Left hindlimb (tissue), 1 donor: ENCODE data around the gene RAB3D.
A peak's percentile ranks its signal among the peaks of the same experiment; 100 is the strongest.
"Not testable (repeated sequence)": the region's sequence is repeated elsewhere in the genome, so short reads cannot be mapped to it uniquely, and the experiment has no call there.

Experiments
- DNase-seq: peaks from one replicate; pipeline ENCODE4 v3.0.0-alpha.2; 2018

The RAB3D gene

DNA sequence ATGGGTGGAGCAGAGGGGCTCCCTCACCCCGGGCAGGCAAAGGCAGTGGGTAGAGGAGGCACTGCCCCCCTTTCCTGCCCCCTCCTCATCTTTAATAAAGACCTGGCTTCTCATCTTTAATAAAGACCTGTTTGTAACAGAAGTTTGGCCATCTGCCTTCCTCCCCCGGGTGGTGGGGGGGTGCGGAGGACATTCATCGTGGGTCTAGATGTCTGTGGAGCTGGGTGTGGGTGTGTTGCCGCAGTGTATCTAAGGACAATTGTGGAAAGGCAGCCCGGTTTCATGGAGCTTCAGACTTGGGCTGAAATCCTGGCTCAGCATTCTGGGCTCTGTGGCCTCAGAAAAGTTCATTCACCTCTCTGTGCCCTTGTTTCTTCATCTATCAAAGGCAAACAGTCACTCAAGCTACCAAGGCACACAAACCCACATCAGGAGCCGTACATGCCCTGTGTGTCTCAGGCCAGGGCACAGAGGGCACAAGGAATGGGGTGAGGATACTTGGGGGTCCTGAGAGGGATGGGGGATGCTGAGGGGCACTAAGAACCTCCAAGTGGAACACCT, 26.2 kb upstream of the RAB3D start:
- no peak for DNase-seq

DNA sequence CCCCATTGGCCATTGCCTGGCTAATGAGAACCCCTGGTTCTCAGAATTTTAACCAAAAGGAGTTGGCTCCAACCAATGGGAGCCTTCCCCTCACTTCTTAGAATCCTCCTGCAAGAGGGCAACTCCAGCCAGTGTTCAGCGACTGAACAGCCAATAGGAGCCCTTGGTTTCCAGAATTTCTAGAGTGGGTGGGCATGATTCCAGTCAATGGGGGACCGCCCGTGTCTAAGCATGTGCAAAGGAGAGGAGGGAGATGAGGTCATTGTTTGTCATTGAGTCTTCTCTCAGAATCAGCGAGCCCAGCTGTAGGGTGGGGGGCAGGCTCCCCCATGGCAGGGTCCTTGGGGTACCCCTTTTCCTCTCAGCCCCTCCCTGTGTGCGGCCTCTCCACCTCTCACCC, 25.5 kb upstream of the RAB3D start:
- DNase-seq, result no peak

DNA sequence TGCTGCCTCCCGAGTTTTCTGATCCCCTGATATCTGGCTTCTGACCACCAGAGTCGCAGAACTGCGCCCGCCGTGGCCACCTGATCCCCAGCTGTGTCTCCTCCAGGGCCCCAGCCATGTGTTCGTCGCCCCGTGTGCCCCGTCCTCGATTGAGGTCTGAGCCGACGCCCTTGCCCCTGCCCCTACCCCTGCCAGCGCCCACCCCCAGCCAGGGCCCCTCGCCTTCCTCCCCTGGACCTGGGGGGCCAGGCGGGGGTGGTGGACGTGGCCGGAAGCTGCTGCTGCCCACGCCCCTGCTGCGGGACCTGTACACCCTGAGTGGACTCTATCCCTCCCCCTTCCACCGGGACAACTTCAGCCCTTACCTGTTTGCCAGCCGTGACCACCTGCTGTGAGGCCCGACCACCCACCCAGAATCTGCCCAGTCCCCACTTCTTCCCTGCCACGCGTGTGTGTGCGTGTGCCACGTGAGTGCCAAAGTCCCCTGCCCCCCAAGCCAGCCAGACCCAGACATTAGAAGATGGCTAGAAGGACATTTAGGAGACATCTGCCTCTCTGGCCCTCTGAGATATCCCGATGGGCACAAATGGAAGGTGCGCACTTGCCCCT, 24.9 kb upstream of the RAB3D start:
- no peak for DNase-seq

DNA sequence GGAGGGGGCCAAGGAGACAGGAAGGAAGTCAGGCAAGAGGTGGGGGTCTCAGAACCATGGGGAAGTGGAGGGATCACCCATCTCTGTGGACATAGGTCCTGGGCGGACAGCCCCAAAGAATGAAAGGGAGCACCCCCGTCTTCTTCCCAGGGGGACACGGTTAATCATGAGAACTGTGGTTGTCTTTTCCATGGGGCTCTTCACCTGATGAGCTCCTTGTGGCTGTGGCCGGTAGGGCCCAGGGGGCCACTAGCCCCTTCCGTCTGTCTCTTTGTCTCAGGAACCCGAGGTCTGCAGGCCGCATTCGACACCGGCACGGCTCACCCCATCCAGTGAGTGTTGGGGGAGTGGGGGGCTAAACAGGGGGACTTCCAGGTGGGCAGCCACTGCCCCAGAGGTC, 24.4 kb upstream of the RAB3D start:
- no peak for DNase-seq

DNA sequence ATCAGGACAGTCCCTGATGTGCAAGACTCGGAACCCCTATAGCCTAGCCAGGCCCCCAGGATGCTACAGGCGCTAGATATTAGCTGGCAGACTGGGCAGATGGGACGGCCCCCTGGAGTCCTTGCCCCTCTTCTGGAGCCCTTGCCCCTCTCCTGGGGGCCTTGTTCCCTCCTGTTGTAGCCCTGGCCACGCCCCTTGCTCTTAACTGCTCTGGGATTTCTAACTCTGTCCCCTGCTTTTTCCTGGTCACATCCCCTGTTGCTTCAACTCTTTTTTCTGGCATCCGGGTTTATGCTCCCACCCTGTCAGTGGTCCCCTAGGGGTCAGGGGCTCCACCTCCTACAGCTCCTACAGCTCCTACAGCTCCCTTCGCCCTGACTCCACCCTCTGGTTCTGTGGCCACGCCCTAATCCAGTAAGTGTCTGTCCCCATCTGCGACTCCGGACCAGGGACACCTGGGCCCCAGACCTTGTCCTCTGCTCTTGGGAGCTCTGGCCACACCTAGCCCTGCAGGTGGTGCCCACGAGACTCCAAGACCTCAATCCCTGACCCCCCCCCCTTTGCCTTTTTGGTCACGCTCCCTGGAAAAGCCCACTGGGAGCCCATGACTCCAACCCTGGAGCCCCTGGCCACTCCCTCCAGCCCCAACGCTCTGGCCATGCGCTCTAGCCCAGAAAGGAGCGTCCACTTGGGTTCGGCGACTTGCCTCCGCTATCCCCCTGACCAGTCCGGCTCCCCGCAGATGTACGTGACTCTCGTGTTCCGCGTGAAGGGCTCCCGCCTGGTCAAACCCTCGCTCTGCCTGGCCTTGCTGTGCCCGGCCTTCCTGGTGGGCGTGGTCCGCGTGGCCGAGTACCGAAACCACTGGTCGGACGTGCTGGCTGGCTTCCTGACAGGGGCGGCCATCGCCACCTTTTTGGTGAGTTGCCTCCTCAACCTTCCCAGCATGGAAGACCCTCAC, 22.6 kb upstream of the RAB3D start:
- no peak for DNase-seq

DNA sequence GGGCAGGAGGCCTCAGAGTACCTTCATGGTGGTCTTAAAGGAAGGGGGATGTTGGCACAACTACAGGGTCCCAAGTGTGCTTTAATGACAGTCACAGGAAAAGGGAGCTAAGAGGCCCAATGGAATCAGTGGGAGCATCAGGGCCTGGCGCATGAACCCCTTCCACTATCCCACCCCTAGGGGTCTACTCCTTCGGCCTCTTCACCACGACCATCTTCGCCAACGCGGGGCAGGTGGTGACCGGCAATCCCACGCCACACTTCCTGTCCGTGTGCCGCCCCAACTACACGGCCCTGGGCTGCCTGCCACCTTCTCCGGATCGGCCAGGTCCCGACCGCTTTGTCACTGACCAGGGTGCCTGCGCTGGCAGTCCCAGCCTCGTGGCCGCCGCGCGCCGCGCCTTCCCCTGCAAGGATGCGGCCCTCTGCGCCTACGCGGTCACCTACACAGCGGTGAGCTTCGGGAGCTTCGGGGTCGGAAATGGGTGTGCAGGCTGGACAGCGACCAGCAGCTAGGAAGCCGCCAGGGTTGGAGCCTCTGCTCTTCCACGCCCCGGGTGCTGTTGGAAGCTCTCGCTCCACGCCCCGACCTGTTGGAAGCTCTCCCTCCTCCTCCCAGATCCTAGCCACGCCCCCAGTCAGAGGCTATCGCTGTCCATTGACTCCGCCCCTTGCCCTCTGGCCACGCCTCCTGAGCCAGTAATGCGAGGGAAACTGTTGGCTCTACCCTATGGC, 21.7 kb upstream of the RAB3D start:
- DNase-seq, result peak; percentile 39

DNA sequence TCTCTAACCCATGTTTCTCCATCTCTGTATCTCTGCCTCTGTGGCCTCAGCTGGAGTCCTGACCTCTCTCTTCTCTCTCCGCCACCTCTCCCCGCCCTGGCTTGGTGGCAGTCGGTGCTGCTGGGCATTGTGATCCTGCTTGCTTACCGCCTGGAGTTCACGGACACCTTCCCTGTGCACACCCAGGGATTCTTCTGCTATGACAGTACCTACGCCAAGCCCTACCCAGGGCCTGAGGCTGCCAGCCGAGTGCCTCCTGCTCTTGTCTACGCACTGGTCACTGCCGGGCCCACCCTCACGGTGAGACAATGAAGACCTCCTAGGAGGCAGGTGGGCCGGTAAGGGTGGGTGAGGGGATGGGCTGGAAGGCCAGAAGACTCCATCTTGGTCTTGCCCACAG, 20.0 kb upstream of the RAB3D start:
- no peak for DNase-seq

DNA sequence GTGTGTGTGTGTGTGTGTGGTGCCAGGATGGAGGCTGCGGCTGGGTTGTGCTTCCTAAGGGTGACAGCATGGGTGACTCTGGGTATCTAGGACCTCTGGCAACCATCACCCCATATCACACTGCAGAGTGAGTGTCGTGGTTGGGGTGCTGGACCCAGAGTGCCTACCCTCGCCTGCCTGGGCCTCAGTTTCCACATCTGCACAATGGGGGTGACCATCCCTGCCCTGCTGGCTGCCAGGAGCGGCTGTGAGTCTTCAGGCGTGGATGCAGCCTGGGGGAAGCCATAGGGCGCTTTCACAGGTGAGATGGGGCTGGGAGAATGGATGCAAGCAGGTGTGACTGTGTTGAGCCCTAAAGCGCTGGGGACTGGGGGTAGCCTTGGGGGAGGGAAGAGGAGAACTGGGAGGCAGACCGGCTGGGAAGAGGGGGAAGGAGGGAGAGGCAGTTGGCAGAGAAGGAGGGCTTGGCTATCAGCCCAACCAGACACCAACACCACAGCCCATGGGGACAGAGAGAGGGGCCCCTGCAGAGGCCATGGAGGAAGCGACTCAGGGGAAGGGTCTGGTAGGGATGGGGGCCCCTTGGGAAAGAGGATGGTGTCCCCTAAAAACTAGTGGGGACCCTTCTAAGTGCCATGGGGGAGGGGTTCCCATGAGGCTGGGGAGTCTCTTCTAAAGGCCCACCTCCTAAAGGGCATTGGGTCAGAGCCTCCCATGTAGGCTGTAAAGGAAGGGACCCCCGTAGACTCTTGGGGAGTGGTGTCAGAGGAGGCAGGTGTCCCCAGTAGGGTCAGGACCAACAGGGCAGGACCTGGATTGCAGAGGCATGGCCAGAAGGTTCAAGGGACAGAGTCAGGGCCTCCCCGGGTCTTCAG, 17.5 kb upstream of the RAB3D start:
- DNase-seq, result no peak

DNA sequence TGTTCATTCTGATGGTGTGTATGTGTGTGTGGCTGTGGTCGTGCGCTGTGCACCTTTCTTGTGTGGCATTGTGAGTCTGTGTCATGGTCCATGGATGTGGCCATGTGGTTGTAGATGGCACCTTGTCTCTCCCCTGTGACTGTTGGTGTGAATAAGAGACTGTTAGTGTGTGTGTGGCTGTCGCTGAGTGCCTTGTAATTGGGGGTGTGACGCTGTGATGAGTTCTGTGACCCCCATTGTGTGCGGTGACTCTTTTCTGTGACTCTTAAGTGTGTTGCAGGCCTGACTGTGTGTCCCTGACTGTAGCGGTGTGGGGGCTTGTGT, 16.6 kb upstream of the RAB3D start:
- no peak for DNase-seq

DNA sequence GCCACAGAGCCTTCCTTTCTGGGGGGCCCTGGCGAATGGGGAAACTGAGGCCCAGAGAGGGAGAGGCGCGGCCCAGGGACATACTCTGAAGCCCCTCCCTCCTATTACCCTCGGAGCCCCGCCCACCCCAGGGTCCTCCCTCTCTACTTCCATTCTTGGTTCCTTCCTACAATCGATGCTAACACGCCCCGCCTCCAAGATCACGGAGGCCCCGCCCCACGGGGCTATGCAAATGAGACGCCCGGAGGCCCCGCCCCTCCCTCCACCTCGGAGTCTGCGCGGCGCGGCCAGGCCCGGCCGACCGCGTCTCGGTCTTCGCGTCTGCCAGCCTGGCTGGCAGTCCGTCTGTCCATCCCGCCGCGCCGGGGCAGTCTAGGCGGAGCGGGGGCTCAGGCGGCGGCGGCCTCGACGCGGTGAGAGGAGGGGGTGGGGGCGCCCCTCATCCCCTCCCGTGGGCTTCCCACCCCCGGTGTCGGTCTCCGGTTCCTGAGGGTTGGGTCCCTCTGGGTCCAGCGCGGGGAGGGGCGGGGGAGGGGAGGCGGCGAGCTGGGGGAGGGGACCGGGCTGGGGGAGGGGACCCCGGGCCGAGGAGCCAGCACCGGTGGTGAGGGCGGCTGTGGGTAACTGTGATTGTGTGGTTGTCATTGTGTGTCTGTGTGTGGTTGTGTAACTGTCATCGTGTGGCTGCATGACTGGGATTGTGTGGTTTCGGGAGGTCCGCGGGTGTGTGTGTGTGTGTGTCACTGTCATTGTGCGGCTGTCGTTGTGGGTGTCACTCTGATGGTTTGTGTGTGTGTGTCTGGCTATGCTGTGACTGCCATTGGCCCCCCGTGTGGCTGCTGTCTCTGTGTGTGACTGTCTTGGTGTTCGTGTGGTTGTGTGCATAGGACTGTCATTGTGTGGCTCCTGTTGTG, 16.0 kb upstream of the RAB3D start, which contains the start of gene PLPPR2:
PLPPR2 (plus strand) TSS at position 273 of the 914 bp plus-strand sequence. CDS start 2,242 bp downstream, outside the sequence.
- peak; percentile 92 for DNase-seq

DNA sequence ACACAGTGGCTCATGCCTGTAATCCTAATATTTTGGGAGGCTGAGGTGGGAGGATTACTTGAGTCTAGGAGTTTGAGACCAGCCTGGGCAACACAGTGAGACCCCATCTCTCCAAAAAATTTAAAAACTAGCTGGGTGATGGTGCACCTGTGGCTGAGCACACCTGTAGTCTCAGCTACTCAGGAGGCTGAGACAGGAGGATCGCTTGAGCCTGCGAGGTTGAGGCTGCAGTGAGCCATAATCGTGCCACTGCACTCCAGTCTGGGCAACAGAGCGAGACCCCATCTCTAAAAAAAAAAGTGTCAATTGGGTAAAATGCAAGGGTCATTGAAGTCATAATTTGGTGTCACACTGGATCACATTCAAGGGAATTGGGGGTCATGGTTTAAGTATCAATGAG, 14.6 kb upstream of the RAB3D start:
- not testable (repeated sequence) for DNase-seq

DNA sequence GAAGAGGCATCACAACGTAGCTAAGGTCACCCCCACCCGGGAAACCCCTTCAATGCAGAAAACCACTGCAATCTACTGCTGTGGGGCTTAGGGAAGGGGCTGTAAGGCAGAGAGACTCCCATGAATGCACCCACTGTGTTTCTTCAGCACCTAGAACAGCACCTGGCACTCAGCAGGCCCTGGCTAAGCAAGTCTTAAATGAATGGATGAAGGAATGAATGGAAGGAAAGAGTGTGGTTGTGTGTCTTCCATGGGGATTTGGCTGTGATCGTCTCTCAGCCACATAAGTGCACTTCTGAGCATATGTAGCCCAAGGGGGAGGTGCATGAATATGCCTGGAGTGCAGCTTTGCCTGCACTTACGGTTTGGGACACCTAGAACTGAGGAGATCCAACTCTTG, 9.7 kb upstream of the RAB3D start:
- no peak for DNase-seq

DNA sequence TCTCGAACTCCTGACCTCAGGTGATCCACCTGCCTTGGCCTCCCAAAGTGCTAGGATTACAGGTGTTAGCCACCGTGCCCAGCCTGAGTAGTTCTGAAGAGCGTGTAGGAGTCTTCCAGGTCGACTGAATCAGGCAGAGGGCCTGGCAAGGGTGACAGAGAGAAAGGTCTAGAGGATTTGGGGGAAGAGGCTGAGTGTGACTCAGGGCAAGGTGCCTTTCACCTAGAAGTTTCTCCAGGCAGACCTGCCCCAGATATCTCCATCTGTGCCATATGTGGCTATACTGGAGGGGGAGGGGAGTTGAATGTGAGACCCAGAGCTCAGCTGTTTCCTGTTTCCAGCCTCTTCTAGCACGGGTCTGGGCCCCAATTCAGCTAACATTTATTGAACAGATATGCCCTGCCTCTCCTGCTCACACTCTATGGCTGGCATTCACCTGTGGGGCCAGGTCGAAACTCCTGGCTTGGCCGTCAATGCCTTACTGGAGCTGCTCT, 8.1 kb upstream of the RAB3D start:
- no peak for DNase-seq

DNA sequence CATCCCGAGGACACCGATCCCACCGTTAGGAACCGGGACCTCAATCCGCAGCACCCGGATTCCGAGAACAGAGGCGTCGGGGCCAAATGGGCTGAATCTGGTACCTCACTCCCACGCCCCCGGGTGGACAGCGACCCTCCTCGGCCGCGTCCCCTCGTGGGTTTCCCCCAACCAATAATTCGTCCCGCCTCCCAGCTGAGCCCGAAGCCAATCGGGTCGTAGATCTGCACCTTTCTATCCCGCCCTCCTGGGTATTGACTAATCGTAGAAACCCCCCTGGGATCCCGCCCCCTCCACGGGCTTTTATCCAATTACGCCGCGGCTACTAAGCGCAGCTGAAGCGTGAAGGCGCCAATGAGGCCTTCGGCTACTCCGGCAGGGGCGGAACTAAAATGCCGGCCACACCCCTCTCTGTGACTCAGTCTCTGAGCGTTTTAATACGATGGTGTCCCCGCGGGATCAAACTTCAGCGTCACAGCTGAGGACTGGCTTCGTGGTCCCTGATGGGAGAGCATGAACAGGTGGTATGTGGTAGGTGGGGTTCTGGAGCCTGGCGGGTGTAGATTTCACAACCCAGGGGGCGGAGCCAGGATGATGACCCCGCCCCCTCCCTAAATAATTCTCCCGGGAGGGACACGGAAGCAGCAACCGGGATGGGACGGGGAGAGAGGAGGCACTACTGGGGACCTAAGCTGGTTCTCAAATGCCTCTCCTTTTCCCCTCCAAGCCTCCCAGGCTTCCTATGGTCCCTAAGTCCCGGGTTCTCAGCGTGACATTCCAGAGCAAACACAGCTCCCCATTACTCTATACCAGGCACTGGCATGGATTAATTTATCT, 6.9 kb upstream of the RAB3D start, which contains the start of the genes CCDC159 and TMEM205:
CCDC159 (plus strand) TSS at position 416 of the 837 bp plus-strand sequence; CDS start at position 504, 88 bp downstream.
TMEM205 (minus strand) TSS at position 165 of the 837 bp plus-strand sequence. CDS start 649 bp downstream, outside the sequence.
- DNase-seq, result peak; percentile 98

DNA sequence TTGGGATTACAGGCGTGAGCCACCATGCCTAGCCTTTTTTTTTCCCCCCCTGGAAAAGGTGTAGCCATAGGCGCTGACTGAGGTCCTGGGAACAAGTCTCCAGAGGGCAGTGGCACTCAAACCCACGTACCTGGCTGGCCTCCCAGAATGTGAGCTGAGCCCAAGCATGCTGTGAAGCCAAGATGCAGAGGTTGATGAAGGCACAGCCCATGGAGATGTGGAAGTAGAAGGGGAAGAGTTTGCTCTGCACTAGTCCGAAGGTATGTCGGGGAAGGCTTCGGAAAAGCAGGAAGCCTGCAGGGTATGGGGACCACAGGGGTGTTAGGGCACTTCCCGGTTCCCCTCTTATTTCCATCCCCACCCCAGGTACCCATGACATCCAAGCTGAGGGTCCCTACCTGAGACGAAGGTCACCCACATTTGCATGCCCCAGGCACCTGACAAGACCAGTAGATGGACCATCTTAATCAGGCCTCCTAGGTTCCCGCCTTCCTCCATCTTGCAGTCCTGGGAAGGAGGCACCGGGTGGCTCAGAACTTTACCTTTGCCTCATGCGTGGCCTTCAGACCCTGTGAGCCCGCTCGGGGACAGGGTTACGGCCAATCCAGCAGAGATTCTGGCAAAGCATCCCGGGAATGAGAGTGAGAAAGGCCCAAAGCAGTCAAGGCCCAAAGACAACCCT, 5.8 kb upstream of the RAB3D start:
- no peak for DNase-seq

DNA sequence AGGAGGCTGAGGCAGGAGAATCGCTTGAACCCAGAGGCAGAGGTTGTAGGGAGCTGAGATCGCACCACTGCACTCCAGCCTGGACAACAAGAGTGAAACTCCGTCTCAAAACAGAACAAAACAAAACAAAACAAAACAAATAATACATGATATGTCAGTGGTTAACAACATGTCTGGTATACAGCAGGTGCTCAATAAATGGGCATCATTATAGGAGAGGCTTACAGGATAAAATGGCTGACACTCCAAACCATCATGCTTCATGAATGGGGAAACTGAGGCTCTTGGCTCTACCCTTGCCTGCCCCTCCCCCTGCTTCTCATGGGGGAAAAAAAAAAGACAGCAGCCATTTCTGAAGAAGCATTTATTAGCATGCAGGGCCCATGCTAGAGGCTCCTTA, 3.0 kb upstream of the RAB3D start:
- no peak for DNase-seq

DNA sequence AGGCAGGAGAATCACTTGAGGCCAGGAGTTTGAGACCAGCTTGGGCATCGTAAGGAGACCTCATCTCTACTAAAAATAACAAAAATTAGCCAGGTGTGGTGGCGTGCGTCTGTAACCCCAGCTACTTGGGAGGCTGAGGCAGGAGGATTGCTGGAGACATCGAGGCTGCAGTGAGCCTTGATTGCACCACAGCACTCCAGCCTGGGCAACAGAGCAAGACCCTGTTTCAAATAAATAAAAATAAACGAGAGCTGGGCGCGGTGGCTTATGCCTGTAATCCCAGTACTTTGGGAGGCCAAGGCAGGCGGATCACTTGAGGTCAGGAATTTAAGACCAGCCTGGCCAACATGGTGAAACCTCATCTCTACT, 626 bp upstream of the RAB3D start:
- DNase-seq, result not testable (repeated sequence)

DNA sequence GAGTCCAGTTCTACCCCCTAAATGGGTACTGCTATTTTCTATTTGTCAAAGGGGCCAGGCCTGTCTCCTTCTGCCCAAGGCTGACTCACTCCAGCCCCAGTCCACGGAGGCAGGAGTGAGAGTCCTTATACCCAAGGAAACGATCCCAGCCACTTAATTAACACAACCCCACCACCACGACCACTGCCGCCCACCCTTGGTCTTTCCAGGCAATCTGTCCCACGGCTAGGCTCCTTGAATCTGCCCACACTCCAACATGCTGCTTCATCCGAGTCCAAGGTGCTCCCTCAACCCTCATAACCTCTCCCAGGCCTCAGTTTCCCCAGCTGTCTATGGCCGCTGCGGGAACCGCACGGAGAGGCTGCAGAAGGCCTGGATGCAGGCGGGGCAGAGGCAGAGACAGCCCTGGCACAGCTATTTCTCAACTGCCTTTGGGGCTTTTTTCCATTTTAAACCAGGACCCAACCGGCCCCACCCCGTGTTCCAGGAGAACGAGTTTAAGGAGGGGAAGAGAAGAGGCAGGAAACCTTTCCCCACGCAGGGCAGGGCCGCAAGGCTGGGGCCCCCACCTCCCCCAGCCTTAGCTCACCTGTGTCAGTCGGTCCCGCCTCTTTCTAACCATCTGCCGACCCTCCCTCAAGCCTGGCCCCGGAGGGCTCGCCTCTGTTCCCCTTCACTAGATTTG, 746 bp downstream of the RAB3D start:
- DNase-seq, result no peak

DNA sequence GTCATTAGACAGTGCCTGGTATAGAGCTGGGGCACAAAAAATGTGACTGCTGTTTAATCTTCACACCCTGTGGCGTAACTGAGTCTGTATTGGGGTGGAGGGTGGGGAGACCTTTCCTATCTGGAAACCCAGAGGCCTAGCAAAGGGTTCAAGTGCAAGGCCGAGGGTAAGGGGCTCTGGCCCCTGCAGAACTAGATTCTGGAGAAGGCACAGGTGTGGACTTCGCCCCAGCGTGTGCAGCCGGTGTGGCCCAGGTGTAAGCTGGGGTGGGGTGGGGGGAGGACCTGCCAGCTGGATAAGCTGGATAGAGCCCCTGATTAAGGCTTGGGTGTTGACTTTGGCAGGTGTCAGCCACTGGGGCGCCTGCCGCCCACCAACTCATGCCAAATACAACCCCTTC, 1.3 kb downstream of the RAB3D start:
- no peak for DNase-seq
